A673 (cell line): ENCODE results near the gene LIMS1. TPM values are rescaled to one million over a fixed set of nuclear protein-coding genes. Genes with fewer than 3 reads are reported as not detected.

ENCODE experiments used
- BruUV-seq: library from RNA; stranded (reverse); fragments of 400-500 nt; replicated peaks from 2 replicates; lab custom pipeline; 2021; lab: Mats Ljungman, UMichigan
- CTCF ChIA-PET: fragments of 300-600 bp; sonication (Branson Sonifier 250); formaldehyde crosslinking; loops from one replicate; lab custom pipeline; 2022; ENCODE audit warnings: antibody characterized with exemption; lab: Charles Lee
- POLR2A ChIA-PET: fragments of 300-600 bp; sonication (Branson Sonifier 250); formaldehyde crosslinking; loops from one replicate; lab custom pipeline; 2022; ENCODE audit warnings: antibody characterized with exemption; ENCODE audit not compliant: low non-redundant PET; lab: Charles Lee
- DNase-seq: peaks from one replicate; pipeline ENCODE4 v3.0.0-alpha.2; 2015; ENCODE audit warnings: low spot score
- H3K27ac ChIP-seq: fragments of 200-600 bp; sonication (generic); 2 replicates; pipeline ENCODE4 v1.5.1; 2016; ENCODE audit warnings: mixed run types, low read depth, mild to moderate bottlenecking, mixed read lengths, antibody characterized with exemption, low read length; ENCODE audit not compliant: poor library complexity, severe bottlenecking
- H3K27me3 ChIP-seq: fragments of 200-600 bp; sonication (generic); replicated peaks from 2 replicates; pipeline ENCODE4 v1.6.1; 2017; ENCODE audit warnings: mixed run types, low read depth, mild to moderate bottlenecking, mixed read lengths, antibody characterized with exemption, low read length; ENCODE audit not compliant: insufficient read depth, poor library complexity
- H3K36me3 ChIP-seq: fragments of 200-600 bp; sonication (generic); 2 replicates; pipeline ENCODE4 v1.6.1; 2016; ENCODE audit warnings: mixed run types, mild to moderate bottlenecking, mixed read lengths, antibody characterized with exemption, low read length; ENCODE audit not compliant: insufficient read depth, poor library complexity, severe bottlenecking
- H3K4me1 ChIP-seq: fragments of 200-600 bp; sonication (generic); 2 replicates; pipeline ENCODE4 v1.6.1; 2017; ENCODE audit warnings: mixed run types, mild to moderate bottlenecking, mixed read lengths, antibody characterized with exemption, low read length; ENCODE audit not compliant: insufficient read depth, poor library complexity, severe bottlenecking
- H3K4me3 ChIP-seq: fragments of 200-600 bp; sonication (generic); 2 replicates; pipeline ENCODE4 v1.5.1; 2016; ENCODE audit warnings: low read depth, mixed run types, mild to moderate bottlenecking, mixed read lengths, low read length; ENCODE audit not compliant: poor library complexity, severe bottlenecking
- H3K9me3 ChIP-seq: fragments of 200-600 bp; sonication (generic); 2 replicates; pipeline ENCODE4 v1.6.1; 2016; ENCODE audit warnings: mixed run types, low read depth, mild to moderate bottlenecking, mixed read lengths, antibody characterized with exemption, low read length; ENCODE audit not compliant: poor library complexity, severe bottlenecking
- EZH2 ChIP-seq: fragments of 200-600 bp; sonication (generic); IDR thresholded peaks from 2 replicates; pipeline ENCODE4 v1.6.1; 2017; ENCODE audit warnings: borderline replicate concordance, low read depth, mild to moderate bottlenecking, mixed read lengths, antibody characterized with exemption, low read length; ENCODE audit not compliant: poor library complexity, severe bottlenecking
- intact Hi-C: fragments of 100-400 bp; cut with micrococcal nuclease; formaldehyde crosslinking; loops from one replicate; pipeline ENCODE4 v1.10.0; 2022; ENCODE audit not compliant: unreplicated experiment
- total RNA-seq: library from RNA; stranded (reverse); gene quantifications from 2 replicates; pipeline ENCODE4 v1.2.3, GENCODE V29; 2021
- TF ChIP-seq, protein P1 (sequence below): fragments of 300-800, 200-600 bp; sonication (generic); conservative IDR thresholded peaks from 2 replicates; pipeline ENCODE4 v1.5.1; 2017; ENCODE audit warnings: low read depth, mild to moderate bottlenecking, antibody characterized with exemption, low read length, moderate library complexity, mixed read lengths

Gene LIMS1
- total RNA-seq, 1 experiment from 2014 or later = 43.9 TPM

DNA sequence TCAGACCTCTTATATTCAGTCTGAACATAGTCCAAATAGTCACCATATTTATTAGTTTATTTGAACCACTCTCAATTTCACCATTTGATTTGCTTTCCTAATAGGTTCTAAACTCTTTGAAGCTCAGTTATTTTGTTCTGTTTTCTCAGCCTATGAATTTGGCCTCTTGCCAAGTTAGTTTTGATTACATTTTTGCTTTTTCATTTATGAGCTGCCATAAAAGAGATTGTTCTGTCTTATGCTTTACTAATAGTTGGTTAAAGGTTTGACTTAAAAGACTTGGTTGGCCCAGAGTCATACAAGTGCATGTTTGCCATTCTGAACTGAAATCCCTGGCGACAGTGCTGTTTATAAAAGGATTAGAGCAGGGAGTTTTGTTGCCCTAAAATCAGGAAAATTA is 99.1 kb downstream of the LIMS1 start:
- CTCF ChIA-PET = no interaction called here
- Histone ChIP-seq H3K27ac (no peak overlapping the region), H3K4me3 (no peak overlapping the region), H3K4me1 (peaks cover 9% of the 10 kb centered on the region), H3K9me3 (no peaks in the 10 kb centered on the region), H3K27me3 (no peaks in the 10 kb centered on the region), H3K36me3 (no peaks in the 10 kb centered on the region)
- TF ChIP-seq, protein P1, sequence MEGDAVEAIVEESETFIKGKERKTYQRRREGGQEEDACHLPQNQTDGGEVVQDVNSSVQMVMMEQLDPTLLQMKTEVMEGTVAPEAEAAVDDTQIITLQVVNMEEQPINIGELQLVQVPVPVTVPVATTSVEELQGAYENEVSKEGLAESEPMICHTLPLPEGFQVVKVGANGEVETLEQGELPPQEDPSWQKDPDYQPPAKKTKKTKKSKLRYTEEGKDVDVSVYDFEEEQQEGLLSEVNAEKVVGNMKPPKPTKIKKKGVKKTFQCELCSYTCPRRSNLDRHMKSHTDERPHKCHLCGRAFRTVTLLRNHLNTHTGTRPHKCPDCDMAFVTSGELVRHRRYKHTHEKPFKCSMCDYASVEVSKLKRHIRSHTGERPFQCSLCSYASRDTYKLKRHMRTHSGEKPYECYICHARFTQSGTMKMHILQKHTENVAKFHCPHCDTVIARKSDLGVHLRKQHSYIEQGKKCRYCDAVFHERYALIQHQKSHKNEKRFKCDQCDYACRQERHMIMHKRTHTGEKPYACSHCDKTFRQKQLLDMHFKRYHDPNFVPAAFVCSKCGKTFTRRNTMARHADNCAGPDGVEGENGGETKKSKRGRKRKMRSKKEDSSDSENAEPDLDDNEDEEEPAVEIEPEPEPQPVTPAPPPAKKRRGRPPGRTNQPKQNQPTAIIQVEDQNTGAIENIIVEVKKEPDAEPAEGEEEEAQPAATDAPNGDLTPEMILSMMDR = no peak
- TF ChIP-seq EZH2 = no peak
- DNase-seq = no peak
- POLR2A ChIA-PET = no interaction called here
- intact Hi-C loops = no loop called here
- no TSS peak for BruUV-seq

DNA sequence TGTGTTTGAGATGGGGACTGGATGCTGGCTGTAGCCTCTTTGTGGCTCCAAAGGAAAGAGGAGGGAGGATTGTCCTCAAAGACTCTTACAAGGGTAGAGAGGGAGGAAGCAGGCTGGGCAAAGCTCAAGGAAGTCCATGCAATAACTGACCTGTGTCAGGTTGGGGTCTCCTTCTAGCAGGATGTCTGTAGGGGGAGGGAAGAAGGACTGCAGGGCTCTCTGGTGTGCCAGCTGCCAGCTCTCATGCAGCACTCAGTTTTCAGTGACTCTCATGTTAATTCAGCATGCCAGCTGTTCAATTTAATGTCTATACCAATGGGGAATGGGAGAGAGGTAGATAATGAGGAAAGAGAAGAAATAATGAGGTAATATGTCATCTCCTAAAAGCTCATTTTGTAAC is 99.7 kb downstream of the LIMS1 start:
- no TSS peak for BruUV-seq

GRCh38 chr2:108634576-108635160 is 100.4 kb downstream of the LIMS1 start:
- TF ChIP-seq, protein P1 = no peak
- no peak for TF ChIP-seq EZH2
- DNase-seq = no peak
- ChIA-PET CTCF (interaction anchor here (0.6 kb wide), 1 partner anchor 101 kb away, joined by 4 read pairs; no protein-coding TSS in a partner anchor), POLR2A (no interaction called here)
- intact Hi-C loops = no loop called here
- Histone ChIP-seq H3K4me3 (no peak overlapping the region), H3K36me3 (no peaks in the 10 kb centered on the region), H3K27ac (no peak overlapping the region), H3K27me3 (no peaks in the 10 kb centered on the region), H3K4me1 (peaks cover 9% of the 10 kb centered on the region), H3K9me3 (no peaks in the 10 kb centered on the region)
- no TSS peak for BruUV-seq

More for the DNA sequence above, 99.7 kb downstream of the LIMS1 start:
- no peak for DNase-seq
- Histone ChIP-seq H3K27me3 (no peaks in the 10 kb centered on the region), H3K4me1 (peaks cover 9% of the 10 kb centered on the region), H3K36me3 (no peaks in the 10 kb centered on the region), H3K27ac (no peak overlapping the region), H3K9me3 (no peaks in the 10 kb centered on the region), H3K4me3 (no peak overlapping the region)
- ChIA-PET CTCF (no interaction called here), POLR2A (no interaction called here)
- TF ChIP-seq, protein P1 = no peak
- no peak for TF ChIP-seq EZH2
- intact Hi-C loops = no loop called here
